ENCODE results near the gene MZT2B. TPM values are rescaled to one million over a fixed set of nuclear protein-coding genes. Genes with fewer than 3 reads are reported as not detected.
"Not testable (repeated sequence)": the region's sequence is repeated elsewhere in the genome, so short reads cannot be mapped to it uniquely, and the experiment has no call there.

MZT2B gene
- total RNA-seq, 2 experiments from 2014 or later: 474 to 617 TPM

DNA sequence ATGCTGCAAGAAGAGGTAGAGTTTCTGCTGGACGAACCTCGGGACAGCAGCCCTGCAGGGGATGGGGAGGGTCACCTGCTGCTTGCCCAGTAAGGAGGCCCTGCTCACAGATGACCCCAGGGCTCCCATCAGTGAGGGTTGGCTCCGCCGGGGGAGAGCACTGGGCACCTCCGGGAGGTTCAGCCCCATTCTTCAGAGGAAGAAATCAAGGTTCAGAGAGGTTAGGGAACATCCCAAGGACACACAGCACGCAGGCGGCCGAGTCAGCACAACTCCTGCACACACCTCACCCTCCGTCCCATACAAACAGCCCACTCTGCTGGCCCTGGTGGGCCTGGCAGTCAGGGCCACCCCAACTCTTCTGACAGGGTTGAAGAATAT, 25.4 kb upstream of the MZT2B start:
- ChIA-PET CTCF (ENCODE audit: unreplicated experiment) (no interaction called here), POLR2A (no interaction called here)
- peaks cover 38% of the 10 kb centered on the region for H3K36me3 ChIP-seq (ENCODE audit: insufficient read depth, low read length)
- H3K4me1 ChIP-seq (ENCODE audit: insufficient read depth, low read length, poor library complexity, severe bottlenecking): peaks cover 15% of the 10 kb centered on the region
- no peak overlapping the region for H3K27ac ChIP-seq (ENCODE audit: low read depth, low read length, poor library complexity, severe bottlenecking)
- H3K79me2 ChIP-seq (ENCODE audit: insufficient read depth, low read depth, low read length): no peaks in the 10 kb centered on the region
- no peak overlapping the region for H2AFZ ChIP-seq (ENCODE audit: low read length)
- no TSS peak for BruUV-seq (replicated peaks)
- no peak overlapping the region for H3K4me3 ChIP-seq (ENCODE audit: low read depth, low read length, poor library complexity, severe bottlenecking)
- DNase-seq (ENCODE audit: low spot score): no peak
- H4K20me1 ChIP-seq (ENCODE audit: insufficient read depth, low read length): no peaks in the 10 kb centered on the region
- intact Hi-C loops (cut with micrococcal nuclease; ENCODE audit: unreplicated experiment): loop anchor here (2.0 kb wide), 1 partner anchor 176 kb away; no protein-coding TSS in a partner anchor
- no peak overlapping the region for H3K4me2 ChIP-seq (ENCODE audit: low read length)
- H3K9me3 ChIP-seq (ENCODE audit: low read length): no peaks in the 10 kb centered on the region
- H3K9me2 ChIP-seq (ENCODE audit: insufficient read depth, low read length): no peaks in the 10 kb centered on the region
- TF ChIP-seq, protein P1, sequence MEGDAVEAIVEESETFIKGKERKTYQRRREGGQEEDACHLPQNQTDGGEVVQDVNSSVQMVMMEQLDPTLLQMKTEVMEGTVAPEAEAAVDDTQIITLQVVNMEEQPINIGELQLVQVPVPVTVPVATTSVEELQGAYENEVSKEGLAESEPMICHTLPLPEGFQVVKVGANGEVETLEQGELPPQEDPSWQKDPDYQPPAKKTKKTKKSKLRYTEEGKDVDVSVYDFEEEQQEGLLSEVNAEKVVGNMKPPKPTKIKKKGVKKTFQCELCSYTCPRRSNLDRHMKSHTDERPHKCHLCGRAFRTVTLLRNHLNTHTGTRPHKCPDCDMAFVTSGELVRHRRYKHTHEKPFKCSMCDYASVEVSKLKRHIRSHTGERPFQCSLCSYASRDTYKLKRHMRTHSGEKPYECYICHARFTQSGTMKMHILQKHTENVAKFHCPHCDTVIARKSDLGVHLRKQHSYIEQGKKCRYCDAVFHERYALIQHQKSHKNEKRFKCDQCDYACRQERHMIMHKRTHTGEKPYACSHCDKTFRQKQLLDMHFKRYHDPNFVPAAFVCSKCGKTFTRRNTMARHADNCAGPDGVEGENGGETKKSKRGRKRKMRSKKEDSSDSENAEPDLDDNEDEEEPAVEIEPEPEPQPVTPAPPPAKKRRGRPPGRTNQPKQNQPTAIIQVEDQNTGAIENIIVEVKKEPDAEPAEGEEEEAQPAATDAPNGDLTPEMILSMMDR (conservative IDR thresholded peaks at IDR 0.05; ENCODE audit: low read length): no peak
- no peak for TF ChIP-seq EZH2phosphoT487 (IDR thresholded peaks at IDR 0.05; ENCODE audit: borderline replicate concordance, low read depth, low read length)

DNA sequence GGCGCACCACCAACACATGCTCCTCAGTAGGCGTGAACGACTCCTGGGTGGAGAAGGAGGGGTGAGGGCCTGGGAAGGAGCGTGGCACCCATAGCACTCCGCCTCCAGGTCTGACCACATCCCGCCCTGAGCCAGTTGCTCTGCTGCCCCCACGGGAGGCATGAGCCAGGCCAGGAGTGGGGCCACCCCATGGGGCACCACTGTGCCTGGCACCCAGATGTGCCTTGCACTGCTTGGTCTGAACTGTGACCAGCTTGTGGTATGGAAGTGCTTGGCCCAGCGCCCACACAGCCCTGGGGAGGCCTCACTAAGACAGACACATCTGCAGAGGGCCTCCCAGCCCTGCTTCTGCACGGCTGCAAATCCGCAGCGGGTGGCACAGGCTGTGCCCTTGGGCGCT, 24.7 kb upstream of the MZT2B start:
- H3K4me2 ChIP-seq (ENCODE audit: low read length); H2AFZ ChIP-seq (ENCODE audit: low read length); BruUV-seq (replicated peaks); CTCF ChIA-PET (ENCODE audit: unreplicated experiment); H3K9me3 ChIP-seq (ENCODE audit: low read length); H4K20me1 ChIP-seq (ENCODE audit: insufficient read depth, low read length); H3K4me3 ChIP-seq (ENCODE audit: low read depth, low read length, poor library complexity, severe bottlenecking); H3K79me2 ChIP-seq (ENCODE audit: insufficient read depth, low read depth, low read length); H3K9me2 ChIP-seq (ENCODE audit: insufficient read depth, low read length): not testable (repeated sequence)
- POLR2A ChIA-PET: interaction anchor here (0.6 to 1.0 kb wide), 2 partner anchors 82 to 184 kb away, joined by 3 read pairs; no protein-coding TSS in a partner anchor
- Histone ChIP-seq H3K36me3 (ENCODE audit: insufficient read depth, low read length) (peaks cover 34% of the 10 kb centered on the region), H3K27ac (ENCODE audit: low read depth, low read length, poor library complexity, severe bottlenecking) (peak overlapping the region; percentile 35), H3K4me1 (ENCODE audit: insufficient read depth, low read length, poor library complexity, severe bottlenecking) (peaks cover 15% of the 10 kb centered on the region)
- DNase-seq (ENCODE audit: low spot score): peak; percentile 5
- intact Hi-C loops (cut with micrococcal nuclease; ENCODE audit: unreplicated experiment): loop anchor here (2.0 kb wide), 1 partner anchor 175 kb away; no protein-coding TSS in a partner anchor

DNA sequence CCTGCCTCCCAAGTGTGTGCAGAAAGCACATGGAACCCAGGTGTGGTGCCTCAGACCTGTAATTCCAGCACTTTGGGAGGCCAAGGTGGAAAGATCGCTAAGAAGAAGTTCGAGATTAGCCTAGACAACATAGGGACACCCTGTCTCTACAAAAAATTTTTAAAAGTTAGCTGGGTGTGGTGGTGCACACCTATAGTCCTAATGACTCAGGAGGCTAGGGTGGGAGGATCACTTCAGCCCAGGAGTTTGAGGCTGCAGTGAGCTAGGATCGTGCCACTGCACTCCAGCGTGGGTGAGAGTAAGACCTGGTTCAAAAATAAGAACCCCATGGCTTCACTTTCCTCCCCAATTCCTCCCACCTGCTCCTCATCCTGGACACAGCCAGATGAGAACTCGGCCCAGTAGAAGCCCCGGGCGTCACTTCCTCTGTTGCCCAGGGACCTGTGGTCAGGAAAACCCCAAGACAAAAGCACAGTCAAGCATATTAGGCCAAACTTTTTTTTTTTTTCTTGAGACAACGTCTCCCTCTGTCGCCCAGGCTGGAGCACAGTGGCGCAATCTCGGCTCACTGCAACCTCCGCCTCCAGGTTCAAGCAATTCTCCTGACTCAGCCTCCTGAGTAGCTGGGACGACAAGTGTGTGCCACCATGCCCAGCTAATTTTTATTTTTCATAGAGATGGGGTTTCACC, 24.1 kb upstream of the MZT2B start:
- POLR2A ChIA-PET: interaction anchor here (0.7 to 1.0 kb wide), 2 partner anchors 183 to 256 kb away, joined by 3 read pairs; no protein-coding TSS in a partner anchor
- H3K79me2 ChIP-seq (ENCODE audit: insufficient read depth, low read depth, low read length); H3K4me2 ChIP-seq (ENCODE audit: low read length); BruUV-seq (replicated peaks); CTCF ChIA-PET (ENCODE audit: unreplicated experiment); H3K4me3 ChIP-seq (ENCODE audit: low read depth, low read length, poor library complexity, severe bottlenecking); H3K9me2 ChIP-seq (ENCODE audit: insufficient read depth, low read length); H4K20me1 ChIP-seq (ENCODE audit: insufficient read depth, low read length); H2AFZ ChIP-seq (ENCODE audit: low read length); H3K9me3 ChIP-seq (ENCODE audit: low read length): not testable (repeated sequence)
- Histone ChIP-seq H3K27ac (ENCODE audit: low read depth, low read length, poor library complexity, severe bottlenecking) (peak overlapping the region; percentile 35), H3K36me3 (ENCODE audit: insufficient read depth, low read length) (peaks cover 34% of the 10 kb centered on the region), H3K4me1 (ENCODE audit: insufficient read depth, low read length, poor library complexity, severe bottlenecking) (peaks cover 15% of the 10 kb centered on the region)
- peak; percentile 47 for DNase-seq (ENCODE audit: low spot score)
- intact Hi-C loops (cut with micrococcal nuclease; ENCODE audit: unreplicated experiment): loop anchor here (2.0 kb wide), 1 partner anchor 175 kb away; no protein-coding TSS in a partner anchor
